ENCODE data around the gene DDX10.

The DDX10 gene

DNA sequence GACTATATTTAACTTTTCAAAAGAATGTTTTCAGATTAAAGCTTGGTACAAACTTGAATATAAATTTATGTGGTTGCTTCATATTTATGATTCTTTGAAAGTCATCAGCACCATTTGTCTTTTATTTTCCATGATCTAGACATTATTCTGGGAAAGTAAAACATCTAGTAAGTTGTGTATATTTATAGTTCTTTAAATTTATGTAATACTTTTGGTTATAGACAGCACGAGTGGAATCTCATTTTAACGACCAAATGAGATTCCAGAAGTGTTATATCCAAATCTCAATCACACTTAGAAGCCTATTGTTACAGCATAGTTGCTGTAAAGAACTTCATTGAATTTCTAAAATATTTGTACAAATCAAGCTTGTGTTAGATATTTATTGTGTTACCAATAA lies 212.3 kb downstream of the DDX10 start:
- no peak for DNase-seq

DNA sequence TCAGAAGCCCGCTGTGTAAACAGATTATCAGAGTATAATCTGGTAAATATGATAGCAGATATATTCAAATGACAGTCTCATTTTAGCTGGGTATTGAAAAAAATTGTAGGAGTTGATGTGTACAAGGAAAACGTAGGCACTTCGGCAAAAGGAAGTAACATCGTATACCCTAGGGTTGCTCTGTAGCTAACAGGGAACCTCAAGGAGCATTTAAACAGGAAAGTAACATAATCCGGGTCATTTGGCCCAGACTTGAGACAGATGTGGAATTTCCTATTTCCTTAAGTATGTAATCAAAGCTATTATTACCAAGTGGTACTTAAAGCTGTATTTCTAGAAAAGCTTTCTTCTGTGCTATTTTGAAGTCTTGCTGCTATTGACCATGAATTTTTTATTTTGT lies 215.6 kb downstream of the DDX10 start:
- no peak for DNase-seq

DNA sequence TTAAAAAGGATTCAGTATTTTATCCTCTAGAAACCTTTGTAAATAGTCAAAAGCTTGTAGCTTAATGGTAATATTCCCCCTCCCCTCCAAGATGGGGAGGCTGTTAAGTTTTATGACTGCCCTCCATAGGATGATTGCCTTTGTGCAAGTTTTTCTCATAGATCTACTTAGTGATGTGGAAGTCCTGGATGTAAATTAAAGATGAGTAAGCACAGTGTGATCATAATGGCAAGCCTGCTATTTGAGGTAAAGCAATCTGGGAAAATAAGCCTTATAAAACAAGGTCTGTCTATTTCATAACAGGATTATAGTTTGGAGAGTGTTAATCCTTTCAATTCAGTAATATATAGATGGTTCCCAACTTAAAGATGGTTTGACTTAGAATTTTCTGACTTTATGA lies 216.3 kb downstream of the DDX10 start:
- no peak for DNase-seq

DNA sequence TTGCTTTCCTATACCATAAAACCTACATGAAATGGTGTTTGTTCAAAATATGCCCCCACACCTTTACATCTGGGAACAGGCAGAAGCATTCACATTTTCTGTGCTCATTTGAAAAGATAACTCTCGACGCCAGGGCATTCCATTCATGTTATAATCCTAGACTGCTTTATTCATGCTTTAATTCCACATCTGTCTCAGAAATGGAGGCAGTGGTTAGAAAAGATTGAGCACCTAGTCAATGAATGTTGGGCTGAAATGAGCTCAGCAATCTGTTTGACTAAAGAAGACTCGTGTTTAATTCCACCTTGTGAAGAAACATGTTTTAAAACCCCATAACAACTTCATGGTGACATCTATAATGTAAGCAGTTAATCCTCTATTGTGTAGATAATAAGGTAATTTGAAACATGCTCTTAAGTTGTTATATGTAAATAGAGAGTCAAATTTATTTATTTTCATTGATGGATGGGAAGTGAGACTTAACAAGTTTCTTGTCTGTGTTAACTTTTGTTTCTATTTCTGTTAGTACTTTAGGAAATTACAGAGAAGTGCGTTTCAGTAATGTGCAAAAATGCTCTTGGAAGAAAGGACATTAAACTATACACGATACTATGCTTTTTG lies 217.5 kb downstream of the DDX10 start:
- no peak for DNase-seq

DNA sequence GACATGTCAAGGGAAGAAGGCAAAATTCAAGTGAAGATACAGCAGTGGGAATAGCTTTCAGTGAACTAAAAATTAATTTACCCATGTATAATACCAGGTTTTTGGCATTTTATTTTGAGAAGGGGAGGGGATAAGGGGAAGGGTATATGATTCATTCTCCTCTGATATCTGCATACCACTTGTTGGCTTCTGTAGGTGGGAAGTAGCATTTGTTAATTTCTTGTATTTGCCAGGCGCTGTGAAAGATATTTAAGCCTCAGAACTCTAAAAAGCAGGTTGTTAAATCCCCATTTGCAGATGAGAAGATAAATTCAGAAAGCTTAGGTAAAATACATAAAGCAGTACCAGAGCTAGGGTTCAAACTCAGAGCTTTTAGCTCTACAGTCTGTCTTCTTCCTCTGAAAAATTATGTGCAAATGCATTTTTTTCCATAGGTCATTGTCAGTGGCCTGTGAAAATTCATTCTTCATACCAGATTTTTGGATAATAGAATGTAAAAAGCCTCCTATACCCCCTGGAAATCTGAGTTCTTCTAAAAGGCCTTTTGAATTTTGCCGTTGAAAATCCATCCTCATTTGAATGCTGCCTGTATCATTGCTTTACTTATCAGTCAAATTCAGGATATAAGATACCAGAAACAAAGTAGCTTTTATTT lies 221.3 kb downstream of the DDX10 start:
- no peak for DNase-seq

DNA sequence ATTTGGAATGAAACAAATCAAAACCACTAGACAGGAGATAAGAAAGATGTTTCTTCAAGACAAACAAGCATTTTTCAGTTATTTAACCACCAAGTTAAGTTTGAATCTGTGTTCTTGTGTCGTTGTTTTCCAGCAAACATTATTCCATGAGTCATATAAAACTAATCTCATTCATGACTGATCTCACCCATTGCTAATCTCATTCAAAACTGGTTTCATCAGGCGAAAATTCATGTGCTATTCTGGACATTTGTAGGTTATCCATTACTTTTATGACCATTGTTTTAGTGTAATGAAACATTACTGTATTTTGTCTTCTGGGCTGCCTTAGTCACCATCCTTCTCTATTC lies 221.8 kb downstream of the DDX10 start:
- DNase-seq, result no peak

DNA sequence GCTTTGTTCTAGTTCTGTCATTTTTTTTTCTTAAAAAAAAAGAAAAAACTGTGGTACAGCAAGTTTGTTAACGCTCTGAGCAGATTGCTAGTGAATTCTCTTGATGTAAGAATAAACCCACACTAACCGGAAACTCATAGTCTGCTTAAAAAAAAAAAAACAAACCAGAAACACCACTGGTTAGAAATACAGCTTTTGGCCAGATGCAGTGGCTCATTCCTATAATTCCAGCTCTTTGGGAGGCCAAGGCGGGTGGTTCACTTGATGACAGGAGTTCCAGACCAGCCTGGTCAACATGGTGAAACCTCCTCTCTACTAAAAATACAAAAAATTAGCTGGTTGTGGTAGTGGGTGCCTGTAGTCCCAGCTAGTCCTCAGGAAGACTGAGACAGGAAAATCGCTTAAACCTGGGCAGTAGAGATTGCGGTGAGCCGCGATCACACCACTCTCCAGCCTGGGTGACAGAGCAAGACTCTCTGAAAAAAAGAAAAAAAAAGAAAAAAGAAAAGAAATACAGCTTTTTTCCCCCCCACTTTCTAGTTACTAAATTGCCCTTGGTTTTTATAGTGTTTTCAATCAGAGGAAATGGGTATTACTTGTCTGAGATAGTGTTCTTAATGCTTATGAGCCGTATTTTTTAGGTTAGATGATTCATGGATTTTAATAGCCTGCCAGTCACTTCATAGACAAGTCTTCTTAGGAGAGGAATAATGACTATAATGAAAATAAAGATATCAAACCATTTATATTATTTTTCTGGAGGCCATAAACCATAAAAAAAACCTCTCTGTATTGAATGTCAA lies 222.8 kb downstream of the DDX10 start:
- DNase-seq, result no peak

DNA sequence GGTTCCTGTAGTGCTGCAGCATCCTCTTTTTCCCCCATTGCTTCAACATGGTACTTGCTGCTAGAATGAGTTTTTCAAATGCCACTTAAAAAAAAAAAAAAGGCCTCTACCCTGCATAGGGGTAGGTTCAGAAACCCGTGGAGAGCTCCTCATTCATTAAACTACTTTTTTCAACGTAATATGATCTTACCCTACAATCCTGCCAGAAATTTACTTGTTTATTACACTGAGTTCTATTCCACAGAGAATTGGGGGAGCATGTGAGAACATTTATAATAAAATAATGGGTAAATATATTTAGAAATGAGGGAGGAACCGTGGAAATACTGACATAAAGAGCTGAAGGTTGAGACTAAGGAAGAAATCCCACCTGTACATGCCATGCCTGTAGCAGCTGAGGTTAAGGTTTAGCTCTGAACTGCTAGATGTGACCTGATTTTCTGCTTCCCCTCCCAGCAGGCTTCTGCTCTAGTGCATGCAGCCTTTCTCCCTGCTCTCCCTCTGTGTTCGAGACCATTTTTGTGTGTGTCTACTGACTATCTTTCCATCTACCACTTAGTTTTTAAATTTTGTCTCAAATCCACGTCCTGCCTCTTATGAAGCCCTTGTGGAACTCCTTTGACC lies 225.7 kb downstream of the DDX10 start:
- DNase-seq, result no peak

DNA sequence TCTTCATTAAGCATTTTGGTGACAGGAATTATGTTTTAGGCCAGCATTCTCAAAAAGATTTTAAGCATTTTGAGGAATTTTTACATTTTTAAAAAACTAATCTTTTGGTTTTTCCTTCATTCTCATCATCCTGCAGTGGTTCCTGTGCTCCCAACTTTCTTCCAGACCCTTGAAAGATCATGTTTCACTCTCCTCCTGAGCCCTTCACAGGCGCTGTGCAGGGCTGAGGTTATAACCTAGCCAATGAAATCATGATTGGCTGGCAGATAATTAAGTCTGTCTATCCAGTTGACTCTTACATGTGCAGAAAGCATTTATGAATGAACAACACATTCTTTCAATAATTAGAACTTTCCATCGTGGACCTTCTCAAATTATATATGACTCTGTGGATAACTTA lies 226.3 kb downstream of the DDX10 start:
- no peak for DNase-seq

DNA sequence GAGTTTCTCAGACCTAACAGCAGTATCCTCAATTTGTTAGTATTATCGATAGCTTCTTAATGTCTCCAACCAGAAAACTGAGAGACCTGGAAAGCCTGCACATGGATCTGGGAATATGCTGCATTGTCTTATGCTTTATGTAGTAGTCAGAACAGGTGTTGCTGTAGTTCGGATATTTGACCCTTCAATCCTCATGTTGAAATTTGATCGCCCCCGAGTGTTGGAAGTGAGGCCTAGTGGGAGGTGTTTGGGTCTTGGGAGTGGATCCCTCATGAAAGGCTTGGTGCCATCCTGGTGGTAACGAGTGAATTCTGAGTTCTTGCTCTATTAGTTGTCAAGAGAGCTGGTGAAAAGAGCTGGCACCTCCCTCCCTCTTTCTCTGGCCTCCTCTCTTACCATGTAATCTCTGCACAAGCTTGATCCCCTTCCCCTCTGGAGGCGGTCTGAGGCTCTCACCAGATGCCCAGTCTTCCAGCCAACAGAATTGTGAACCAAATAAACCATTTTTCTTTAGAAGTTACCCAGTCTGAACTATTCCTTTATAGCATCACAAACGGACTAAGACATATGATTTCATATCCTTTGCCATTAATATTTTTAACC lies 227.1 kb downstream of the DDX10 start:
- DNase-seq, result no peak

DNA sequence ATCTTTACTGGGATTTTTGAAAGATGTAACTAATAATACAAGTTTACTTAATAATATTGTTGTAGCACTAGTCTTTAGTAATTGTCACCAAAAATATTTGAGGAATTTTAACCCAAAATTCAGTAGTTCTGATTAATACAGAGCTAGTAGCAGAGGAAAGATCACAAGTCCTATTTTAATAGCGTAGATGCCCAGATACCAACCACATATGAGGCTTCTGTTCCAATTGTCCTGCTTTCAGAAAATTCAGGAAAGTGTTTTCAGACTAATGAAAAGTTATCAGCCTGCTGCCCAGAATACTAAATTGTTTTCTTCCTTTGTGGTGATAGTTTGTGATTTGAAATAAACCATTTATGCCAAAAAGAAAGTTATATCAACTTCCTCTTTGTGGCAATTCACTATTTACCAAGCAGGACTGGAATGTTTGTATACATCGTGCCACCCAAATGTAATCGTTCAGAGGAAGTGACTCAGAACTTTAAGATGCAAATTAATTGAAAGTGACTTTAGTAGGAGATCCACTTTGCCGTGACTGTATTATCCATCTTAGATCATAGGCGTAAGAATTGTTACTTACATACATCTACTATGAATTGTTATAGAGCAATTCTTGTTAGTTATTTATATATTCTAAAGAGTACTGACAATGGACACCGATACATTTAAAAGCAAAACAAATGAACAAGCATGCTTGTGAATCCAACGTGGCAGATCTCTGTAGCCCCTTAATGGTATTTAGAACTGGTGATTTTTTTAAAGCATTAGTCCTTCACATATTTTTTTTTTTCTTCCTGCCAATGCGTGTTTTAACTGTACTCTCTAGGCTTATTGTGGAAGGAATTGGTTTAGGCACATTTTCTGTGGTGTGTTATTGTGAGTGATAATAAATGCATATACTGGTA lies 231.0 kb downstream of the DDX10 start:
- no peak for DNase-seq

DNA sequence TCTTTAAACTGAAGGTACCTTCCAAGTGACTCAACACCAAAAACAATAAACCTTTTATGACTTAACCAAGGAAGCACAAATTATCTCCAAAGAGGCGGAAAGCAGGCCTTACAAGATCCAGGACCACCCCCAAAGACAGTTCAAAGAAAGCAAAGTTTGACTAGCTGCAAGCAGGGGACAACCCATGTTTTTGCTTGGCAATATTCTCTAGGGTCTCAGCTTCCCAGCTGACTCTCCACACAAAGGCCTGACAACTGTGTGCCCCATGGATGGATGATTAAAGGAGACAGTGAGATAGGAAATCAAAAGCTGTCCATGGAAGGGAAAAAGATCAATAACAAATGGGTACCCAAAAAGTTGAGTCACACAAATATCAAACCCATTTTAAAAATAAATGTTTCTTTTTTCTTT lies 232.2 kb downstream of the DDX10 start:
- DNase-seq, result no peak

DNA sequence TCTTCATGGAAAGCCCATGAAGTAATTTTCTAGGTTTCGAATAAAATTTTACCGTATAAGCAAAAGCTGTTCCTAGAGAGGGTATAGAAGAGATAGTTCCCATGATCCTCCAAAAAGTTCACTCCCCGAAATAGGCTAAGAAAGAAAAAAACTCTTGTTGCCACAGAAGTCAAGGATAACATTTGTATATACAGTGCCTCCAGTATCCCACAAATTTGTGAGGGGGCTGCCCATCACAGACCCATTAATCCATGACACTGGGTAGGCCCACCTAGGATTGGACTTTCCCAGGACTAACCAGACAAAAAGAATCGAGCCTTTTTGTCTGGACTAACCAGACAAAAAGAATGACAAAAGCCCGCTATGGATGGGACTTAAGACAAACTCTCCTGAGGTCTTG lies 233.0 kb downstream of the DDX10 start:
- no peak for DNase-seq

DNA sequence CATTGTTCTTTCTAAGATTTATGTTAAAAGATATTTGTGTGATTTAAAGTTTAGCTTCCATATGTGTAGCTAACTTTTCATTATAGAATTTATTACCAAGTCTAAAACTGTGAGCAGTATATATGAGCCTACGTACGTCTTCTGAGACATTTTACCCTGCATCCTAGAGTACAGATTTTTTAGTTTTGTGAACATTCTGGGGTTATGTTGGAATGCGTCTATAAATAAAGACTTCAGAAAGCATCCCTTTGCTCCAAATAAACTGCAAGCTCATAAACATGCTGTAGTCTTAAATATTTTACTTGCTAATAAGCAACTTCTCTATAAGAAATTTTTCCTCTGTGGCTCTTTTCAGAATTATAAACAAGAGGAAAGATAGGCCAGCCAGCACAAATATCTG lies 236.5 kb downstream of the DDX10 start:
- no peak for DNase-seq

DNA sequence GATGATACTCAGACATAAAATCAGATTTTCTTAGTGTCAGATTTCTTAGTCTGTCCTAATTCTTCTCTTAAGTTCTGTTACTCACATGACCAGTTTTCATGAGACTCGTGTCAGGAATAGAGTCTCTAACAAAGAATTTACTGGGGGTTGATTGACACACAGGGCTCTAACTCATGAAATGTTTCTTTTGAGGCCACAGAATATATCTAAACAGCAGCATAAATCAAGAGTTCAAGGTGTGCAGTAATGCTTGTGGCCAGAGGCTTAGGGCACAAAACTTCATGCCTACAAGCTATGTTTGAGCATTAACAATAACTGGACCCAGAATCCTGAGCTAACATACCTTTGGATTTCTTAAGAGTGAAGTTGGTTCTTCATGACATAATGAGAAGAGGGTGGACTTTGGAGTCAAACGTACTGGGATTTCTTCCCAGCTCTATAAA lies 237.2 kb downstream of the DDX10 start:
- DNase-seq, result no peak

DNA sequence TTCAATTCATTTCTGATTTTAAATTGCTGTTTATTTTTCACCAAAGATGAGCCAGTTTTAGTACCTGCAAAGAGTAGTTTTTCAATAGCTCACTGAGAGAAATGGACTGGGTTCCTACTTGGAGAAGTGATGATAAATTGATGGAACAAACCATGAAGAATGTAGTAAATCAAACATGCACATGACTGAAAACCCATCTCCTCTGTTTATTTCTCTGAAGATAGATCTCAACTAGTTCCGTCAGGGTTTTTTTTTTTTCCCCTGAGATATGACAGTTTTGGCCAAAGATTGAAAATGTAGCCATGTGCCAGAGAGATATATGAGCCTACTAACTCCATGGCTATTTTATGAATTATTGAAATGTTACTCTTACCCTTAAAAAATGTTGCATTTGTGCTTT lies 239.6 kb downstream of the DDX10 start:
- DNase-seq, result no peak

DNA sequence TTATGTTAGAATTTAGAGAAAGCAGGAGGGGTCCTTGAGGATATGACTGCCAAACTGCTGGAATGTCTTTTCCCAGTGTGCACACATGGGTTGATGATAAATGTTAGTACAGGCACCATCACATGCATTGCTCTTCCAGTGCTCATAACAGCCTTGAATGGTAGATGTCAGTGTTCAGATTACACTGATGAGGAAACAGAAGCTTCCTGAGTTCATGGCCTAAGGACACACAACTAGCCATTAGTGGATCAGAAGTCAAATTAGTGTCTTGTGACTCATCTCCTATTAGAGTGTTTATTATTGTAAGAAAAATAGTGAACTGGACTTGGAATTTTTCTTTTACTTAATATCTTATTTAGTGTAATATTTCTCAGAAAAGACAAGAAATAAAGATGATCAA lies 241.5 kb downstream of the DDX10 start:
- DNase-seq, result no peak

DNA sequence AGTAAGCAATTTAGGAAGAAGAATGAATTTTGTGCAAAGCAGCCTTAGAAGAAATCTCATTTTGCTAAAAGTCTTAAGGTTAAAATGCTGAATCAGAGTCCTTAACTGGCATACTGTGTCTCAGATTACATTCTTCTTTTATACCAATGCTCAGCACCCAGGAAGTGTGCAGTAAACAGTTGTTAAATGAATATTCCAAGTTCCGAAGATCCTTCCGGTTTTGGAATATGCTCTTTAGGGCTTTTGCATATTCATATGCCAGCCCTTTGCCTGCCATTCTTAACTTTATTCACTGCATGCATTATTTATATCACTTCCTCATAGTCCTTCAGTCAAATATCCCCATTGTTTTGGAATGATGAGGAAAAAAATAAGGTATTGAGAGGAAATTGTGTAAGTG lies 242.0 kb downstream of the DDX10 start:
- no peak for DNase-seq

DNA sequence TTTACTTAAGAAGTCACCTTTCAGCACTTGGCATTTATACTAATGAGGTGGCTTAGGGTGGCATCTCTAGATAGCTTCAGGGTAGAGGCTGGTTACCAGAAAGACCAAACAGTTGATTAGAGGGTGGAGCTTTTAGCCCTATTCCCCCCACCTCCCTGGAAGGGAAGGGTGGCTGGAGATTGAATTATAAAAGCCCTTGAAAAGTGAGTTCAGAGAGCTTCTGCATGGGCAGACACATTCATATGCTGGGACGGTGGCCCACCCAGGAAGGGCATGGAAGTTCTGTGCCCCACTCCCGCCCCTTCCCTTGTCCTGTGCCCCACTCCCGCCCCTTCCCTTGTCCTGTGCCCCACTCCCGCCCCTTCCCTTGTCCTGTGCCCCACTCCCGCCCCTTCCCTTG lies 244.2 kb downstream of the DDX10 start:
- no peak for DNase-seq

DNA sequence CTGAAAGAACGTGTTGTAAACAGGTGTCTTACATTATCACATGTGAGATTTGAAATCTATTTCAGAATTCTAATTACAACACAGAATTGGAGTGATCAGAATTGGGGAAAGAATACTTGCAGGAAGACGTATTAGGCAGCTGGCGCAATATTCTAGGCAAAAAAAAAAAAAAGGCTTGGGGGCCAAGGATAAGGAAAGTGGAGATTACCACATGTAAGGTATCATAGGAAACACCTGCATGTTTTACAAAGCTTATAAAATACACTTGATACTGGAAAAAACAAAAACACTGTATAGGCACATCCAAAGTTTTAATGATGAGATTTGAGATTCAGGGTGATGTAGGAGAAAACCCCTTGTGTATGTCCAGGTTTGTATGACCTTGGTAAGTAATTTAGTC lies 245.1 kb downstream of the DDX10 start:
- no peak for DNase-seq

DNA sequence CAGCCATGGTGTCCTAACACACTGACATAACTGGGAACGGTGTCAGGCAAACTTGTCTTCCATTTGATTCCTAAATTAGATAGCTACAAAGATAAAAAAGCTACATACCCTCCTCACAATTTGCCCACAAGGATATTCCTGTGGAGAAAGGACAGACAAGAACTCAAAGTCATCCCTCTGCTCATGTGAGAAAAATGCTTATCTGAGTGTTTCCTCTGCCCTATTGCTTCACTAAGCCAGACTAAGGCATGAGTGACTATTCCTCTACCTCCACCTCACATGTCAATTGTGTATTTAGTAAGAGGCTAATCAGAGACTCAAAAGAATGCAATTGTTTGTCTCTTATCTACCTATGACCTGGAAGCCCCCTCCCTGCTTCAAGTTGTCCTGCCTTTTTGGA lies 247.7 kb downstream of the DDX10 start:
- DNase-seq, result no peak

DNA sequence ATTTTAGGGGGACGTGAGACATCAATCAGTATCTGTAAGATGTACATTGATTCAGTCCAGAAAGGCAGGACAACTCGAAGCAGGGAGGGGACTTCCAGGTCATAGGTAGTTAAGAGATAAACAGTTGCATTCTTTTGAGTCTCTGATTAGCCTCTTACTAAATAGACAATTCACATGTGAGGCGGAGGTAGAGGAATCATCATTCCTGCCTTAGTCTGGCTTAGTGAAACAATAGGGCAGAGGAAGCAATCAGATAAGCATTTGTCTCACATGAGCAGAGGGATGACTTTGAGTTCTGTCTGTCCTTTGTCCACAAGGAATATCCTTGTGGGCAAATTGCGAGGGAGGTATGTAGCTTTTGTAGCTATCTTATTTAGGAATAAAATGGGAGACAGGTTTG lies 248.3 kb downstream of the DDX10 start:
- DNase-seq, result no peak
